ENCODE results near the gene ASAP2.

ASAP2 gene

GRCh38 chr2:9410108-9410507, 203.5 kb downstream of the ASAP2 start:
- DNase-seq, result no peak

DNA sequence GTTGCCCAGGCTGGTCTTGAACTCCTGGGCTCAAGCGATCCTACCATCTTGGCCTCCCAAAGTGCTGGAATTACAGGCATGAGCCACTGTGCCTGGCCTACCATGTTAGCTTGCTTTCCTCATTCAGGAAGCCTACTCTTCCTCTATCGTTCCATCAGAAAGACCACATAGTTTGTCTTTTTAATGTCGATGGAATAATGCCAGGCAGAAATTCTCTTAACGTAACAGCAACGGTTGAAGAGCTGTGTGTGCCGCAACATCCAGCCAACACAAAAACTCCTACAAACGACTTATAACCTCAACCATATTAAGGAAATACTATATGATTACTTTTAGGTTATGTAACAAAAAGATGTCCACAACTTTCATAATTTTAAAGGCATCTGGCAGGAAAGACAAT, 206.2 kb downstream of the ASAP2 start:
- DNase-seq, result no peak

DNA sequence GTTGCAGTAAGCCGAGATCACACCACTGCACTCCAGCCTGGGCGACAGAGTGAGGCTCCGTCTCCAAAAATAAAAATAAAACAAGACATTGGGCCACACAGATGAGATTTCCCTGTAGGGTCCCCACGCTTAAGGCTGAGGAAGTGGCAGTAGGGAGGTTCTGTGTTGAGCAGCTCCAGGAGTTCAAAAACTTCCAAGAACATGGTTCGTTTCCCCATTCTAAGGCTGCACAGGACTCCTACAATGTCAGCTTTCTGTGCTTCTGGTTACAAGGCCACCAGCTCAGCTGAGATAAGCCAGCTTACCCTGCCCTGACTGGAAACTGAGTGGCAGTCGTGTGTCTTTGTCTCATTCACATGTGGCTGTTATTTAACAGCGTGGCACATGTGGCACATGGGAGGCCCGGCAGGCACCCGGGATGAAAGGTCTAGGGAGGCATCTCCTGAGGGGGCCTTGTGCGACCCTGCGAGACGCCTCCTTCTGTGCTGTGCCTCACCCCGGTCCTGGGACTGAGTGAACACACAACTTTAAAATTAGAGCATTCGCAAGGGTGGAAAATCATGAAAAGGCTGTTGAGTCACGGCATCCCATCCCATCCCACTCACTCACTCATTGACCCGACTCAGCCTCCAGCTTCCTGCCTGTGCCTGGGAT, 209.0 kb downstream of the ASAP2 start:
- no peak for DNase-seq

GRCh38 chr2:9416267-9416961, 209.8 kb downstream of the ASAP2 start:
- DNase-seq, result no peak

DNA sequence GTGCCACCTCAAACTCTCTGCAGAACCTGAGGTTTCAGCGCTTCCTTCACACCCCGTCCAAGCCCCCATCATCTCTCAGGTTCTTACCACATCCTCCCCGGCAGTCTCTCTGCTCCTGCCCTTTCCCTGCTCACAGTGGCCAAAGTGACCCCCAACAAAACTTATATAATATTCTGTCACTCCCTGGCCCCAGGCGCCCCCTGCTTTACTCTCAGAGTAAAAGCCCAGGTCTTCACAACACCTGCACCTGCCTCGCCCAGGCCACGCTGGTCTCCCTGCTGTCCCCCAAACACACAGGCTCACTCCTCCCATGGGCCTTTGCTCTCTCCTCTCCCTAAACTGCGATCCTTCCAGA, 210.3 kb downstream of the ASAP2 start:
- DNase-seq, result no peak

GRCh38 chr2:9417725-9418124, 211.1 kb downstream of the ASAP2 start:
- peak; percentile 2 for DNase-seq

GRCh38 chr2:9418746-9419145, 212.1 kb downstream of the ASAP2 start:
- no peak for DNase-seq

DNA sequence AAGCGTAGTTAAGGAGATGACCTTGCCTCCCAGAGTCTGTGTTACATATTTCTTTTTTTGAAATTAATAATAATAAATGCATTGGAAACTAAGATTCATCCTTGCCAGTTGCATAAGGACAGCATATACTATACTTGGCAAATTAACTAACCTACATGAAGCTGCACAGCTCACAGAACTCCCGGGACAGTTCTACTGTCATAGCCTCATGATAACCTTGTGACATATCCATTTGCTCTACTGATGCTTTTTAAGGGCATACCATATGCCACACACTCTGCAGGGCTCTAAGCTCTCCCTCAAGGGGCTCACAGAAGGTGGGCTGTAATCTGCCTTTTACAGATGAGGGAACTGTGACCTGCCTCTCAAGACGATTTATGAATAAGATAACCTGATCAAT, 212.9 kb downstream of the ASAP2 start:
- DNase-seq, result no peak

- DNase-seq, result no peak
Measured at GRCh38 chr2:9420495-9420894, 213.9 kb downstream of the ASAP2 start.

- DNase-seq, result no peak
Measured at GRCh38 chr2:9422321-9423099, 215.9 kb downstream of the ASAP2 start.

DNA sequence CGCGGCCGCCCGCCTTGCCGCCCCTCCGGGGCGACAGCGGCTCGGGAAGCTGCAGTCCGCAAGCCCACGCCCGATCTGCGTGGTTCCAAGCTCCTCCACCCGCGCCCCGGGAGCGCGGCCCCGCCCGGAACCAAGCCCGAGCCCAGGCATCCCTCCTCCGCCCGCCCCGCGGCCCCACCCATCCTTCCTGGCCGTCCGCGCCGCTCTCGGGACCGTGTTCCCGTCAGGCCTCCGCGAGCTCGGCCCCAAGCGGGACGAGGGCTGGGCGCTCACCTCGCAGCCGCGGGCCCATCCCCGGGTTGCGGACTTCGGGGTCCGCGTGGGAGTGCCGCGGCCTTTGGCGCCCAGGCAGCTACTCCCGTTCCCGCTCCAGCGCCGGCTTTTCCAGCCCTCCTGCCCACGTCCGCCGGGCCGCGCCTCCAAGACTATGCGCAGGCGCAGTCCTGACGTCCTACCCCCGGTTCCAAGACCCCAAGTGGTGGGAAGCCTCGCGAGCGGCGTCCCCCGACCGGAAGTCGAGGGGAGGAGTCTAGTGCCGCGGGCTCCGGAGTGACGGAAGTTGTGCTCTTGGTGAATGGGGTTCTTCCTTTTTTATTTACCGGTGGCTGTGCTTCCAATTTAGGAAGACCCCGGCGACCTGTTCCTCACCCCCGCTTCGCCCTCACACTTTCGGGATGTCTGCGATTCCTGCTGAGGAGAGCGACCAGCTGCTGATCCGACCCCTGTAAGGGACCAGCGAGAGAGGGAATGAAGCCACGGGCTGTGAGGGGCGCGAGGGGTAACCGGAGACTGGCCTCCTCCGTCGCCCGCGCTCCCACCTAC, 216.7 kb downstream of the ASAP2 start, which contains the start of the genes CPSF3 and ITGB1BP1:
Gene CPSF3, plus strand, starts transcription at position 555 of the 822 bp plus-strand sequence. Its CDS starts 120 bp downstream, at position 675.
Gene ITGB1BP1, minus strand, starts transcription at position 429 of the 822 bp plus-strand sequence. CDS start 4,831 bp downstream, outside the sequence.
- DNase-seq, result peak; percentile 93

GRCh38 chr2:9423922-9424272, 217.3 kb downstream of the ASAP2 start:
- DNase-seq, result no peak

DNA sequence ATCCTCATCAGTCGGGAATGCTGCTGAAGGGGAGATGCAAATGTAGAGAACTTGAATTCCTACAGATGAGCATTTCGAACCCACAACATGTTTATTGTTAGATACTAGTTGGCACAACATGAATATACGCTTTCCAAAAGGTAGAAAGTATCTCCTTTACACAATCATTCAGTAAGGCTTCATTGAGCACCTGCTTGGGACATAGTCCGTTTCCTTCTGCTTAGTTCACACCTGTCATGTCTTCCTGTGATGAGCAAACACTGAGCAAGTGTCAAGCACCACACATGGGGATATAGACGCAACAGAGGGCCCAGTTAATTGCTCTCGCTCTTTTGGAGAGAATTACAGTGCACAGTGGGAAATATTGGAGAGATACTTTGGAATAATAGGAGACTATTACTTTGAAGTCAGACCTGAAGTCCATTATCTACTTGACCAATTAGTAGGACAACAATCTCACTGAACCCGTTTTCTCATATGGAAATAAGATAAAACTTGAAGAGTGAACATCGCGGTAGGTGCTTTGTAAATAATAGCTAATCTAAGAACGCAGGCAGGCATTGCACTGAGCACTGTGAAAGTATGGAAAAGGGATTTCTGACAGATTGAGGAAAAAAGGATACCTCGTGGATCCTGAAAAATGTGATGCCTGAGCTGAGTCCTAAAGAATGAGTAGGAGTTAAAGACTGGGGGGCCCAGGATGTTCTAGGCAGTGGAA, 218.0 kb downstream of the ASAP2 start:
- peak; percentile 22 for DNase-seq

DNA sequence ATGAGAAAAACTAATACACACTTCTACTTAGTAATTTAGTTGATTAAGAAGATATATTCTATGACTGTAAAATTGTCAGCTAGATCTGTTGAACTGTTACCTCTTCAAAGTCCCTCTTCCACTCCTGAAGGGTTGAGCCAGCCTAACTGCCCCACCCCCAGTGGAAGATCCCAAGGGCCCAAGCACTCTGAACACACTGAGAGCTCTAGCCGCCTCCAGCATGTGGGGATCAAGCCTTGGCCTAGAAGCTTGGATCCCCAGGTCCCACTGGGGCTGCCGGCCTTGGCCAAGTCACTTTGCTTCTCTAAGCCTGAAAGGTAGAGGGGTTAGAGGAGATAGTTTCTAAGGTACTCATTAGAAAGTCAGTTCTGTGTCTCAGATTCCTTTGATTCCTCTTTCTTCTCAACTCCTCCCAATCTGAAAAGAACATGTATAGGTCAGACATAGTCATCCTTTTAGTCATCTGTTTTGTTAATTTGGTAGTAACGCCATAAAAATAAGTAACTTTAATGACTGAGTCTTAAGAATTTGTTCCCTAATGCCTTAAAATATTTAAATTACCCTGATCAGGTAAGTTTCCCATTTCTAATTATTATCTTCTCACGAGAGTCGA, 222.5 kb downstream of the ASAP2 start:
- no peak for DNase-seq

- DNase-seq, result no peak
Measured at GRCh38 chr2:9430316-9431293, 224.0 kb downstream of the ASAP2 start.

GRCh38 chr2:9434489-9434888, 227.9 kb downstream of the ASAP2 start:
- DNase-seq, result no peak

DNA sequence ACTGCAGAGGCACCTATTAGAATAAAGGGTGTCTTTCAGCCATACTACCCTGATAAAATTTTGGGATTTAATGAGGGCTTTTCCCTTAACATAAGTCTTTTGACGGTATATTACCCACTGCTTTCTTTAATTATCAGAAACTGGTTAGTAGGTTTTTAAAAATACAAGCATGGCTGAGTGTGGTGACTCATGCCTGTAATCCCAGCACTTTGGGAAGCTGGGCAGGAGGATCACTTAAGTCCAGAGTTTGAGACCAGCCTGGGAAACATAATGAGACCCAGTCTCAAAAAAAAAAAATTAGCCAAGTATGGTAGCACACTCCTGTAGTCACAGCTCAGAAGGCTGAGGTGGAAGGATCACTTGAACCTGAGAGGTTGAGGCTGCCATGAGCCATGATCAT, 232.9 kb downstream of the ASAP2 start:
- no peak for DNase-seq

- no peak for DNase-seq
Measured at GRCh38 chr2:9440058-9440727, 233.6 kb downstream of the ASAP2 start.

- no peak for DNase-seq
Measured at GRCh38 chr2:9441556-9441955, 234.9 kb downstream of the ASAP2 start.

DNA sequence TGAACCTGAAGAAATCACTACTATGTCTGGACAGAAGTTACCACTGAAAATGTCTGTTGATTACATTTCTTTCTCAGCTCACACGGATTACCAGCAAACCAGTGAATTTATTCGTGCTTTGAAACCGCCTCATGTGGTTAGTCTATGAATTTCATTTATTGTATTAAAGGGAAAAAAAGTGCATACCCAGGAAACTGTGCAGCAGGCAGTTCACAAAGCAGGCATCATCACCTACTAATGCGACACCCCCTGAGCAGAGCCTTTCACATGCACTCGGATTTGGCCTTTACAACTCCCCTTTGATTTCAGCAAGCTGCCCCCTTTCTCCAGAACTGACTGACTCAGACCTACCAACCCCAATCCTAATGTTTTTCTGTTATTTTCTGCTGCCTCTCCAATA, 236.9 kb downstream of the ASAP2 start:
- DNase-seq, result no peak

All from NCI-H2029 (cell line).